HepG2 (cell line): Measurements from ENCODE around the gene DTX4.

Experiments used
- CTCF ChIP-seq: sonication (generic); formaldehyde crosslinking; IDR thresholded peaks from 2 replicates; pipeline ENCODE4 v1.5.0; 2020; ENCODE audit warnings: mild to moderate bottlenecking, missing genetic modification reagents, moderate library complexity
- FOXK2 ChIP-seq: fragments of 450-650 bp; IDR thresholded peaks from 2 replicates; pipeline ENCODE4 v1.6.1; 2016
- GATAD1 ChIP-seq: IDR thresholded peaks from 2 replicates; pipeline ENCODE4 v1.6.1; 2016; ENCODE audit warnings: missing genetic modification reagents, missing compliant biosample characterization
- KDM5A ChIP-seq: fragments of 200-600 bp; sonication (generic); IDR thresholded peaks from 2 replicates; pipeline ENCODE4 v1.7.0; 2018; ENCODE audit warnings: antibody characterized with exemption, mild to moderate bottlenecking, low read length, borderline replicate concordance
- RCOR2 ChIP-seq: IDR thresholded peaks from 2 replicates; pipeline ENCODE4 v1.6.1; 2016; ENCODE audit warnings: missing biosample characterization, missing genetic modification reagents
- SALL1 ChIP-seq: sonication (generic); formaldehyde crosslinking; IDR thresholded peaks from 2 replicates; pipeline ENCODE4 v1.8.0; 2022; ENCODE audit warnings: mild to moderate bottlenecking, missing genetic modification reagents
- SIN3A ChIP-seq: IDR thresholded peaks from 2 replicates; pipeline ENCODE4 v1.6.1; 2011; ENCODE audit warnings: low read depth, mild to moderate bottlenecking, control low read depth, low read length, borderline replicate concordance
- ZNF446 ChIP-seq: sonication (generic); formaldehyde crosslinking; IDR thresholded peaks from 2 replicates; pipeline ENCODE4 v1.5.0; 2020; ENCODE audit warnings: mild to moderate bottlenecking, missing genetic modification reagents
- ZNF782 ChIP-seq: sonication (generic); formaldehyde crosslinking; IDR thresholded peaks from 2 replicates; pipeline ENCODE4 v1.4.0; 2020; ENCODE audit warnings: missing genetic modification reagents, mild to moderate bottlenecking, borderline replicate concordance
- TF ChIP-seq, protein P1 (sequence below): conservative IDR thresholded peaks from 2 replicates; pipeline ENCODE4 v1.6.1; 2018; ENCODE audit warnings: missing genetic modification reagents
- TF ChIP-seq, protein P2 (sequence below): sonication (generic); formaldehyde crosslinking; IDR thresholded peaks from 2 replicates; pipeline ENCODE4 v1.4.0; 2020; ENCODE audit warnings: mild to moderate bottlenecking, missing genetic modification reagents
- TF ChIP-seq, protein P3 (sequence below): sonication (generic); formaldehyde crosslinking; IDR thresholded peaks from 2 replicates; pipeline ENCODE4 v1.5.1; 2020; ENCODE audit warnings: missing genetic modification reagents, mild to moderate bottlenecking, borderline replicate concordance
- TF ChIP-seq, protein P4 (sequence below): sonication (generic); formaldehyde crosslinking; IDR thresholded peaks from 2 replicates; pipeline ENCODE4 v1.4.0; 2020; ENCODE audit warnings: missing genetic modification reagents

DNA sequence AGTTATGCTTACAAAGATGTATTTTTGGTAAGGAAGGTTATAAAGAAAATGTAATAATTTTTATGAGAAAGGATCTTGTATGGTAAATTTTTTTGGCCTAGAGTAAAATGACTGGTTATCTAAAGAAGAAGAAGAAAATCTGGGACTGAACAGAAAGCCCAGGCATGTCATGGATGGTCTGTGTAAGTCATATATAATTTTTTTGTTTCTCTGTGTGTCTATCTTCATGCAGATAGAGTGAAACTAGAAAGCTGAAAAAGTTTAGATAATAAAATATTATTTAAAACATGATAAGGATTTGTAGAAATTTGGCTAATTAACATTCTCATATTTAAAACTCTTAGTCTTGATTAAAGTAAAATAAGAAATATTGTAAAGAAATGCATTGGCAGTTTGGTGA lies 68.4 kb downstream of the DTX4 start:
- TF ChIP-seq SALL1: no peak
- TF ChIP-seq, protein P1, sequence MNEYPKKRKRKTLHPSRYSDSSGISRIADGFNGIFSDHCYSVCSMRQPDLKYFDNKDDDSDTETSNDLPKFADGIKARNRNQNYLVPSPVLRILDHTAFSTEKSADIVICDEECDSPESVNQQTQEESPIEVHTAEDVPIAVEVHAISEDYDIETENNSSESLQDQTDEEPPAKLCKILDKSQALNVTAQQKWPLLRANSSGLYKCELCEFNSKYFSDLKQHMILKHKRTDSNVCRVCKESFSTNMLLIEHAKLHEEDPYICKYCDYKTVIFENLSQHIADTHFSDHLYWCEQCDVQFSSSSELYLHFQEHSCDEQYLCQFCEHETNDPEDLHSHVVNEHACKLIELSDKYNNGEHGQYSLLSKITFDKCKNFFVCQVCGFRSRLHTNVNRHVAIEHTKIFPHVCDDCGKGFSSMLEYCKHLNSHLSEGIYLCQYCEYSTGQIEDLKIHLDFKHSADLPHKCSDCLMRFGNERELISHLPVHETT (CRISPR knock-in tag): no peak
- TF ChIP-seq CTCF: no peak
- TF ChIP-seq FOXK2: no peak
- no peak for TF ChIP-seq GATAD1 (CRISPR knock-in tag)
- TF ChIP-seq ZNF446: no peak
- TF ChIP-seq, protein P2, sequence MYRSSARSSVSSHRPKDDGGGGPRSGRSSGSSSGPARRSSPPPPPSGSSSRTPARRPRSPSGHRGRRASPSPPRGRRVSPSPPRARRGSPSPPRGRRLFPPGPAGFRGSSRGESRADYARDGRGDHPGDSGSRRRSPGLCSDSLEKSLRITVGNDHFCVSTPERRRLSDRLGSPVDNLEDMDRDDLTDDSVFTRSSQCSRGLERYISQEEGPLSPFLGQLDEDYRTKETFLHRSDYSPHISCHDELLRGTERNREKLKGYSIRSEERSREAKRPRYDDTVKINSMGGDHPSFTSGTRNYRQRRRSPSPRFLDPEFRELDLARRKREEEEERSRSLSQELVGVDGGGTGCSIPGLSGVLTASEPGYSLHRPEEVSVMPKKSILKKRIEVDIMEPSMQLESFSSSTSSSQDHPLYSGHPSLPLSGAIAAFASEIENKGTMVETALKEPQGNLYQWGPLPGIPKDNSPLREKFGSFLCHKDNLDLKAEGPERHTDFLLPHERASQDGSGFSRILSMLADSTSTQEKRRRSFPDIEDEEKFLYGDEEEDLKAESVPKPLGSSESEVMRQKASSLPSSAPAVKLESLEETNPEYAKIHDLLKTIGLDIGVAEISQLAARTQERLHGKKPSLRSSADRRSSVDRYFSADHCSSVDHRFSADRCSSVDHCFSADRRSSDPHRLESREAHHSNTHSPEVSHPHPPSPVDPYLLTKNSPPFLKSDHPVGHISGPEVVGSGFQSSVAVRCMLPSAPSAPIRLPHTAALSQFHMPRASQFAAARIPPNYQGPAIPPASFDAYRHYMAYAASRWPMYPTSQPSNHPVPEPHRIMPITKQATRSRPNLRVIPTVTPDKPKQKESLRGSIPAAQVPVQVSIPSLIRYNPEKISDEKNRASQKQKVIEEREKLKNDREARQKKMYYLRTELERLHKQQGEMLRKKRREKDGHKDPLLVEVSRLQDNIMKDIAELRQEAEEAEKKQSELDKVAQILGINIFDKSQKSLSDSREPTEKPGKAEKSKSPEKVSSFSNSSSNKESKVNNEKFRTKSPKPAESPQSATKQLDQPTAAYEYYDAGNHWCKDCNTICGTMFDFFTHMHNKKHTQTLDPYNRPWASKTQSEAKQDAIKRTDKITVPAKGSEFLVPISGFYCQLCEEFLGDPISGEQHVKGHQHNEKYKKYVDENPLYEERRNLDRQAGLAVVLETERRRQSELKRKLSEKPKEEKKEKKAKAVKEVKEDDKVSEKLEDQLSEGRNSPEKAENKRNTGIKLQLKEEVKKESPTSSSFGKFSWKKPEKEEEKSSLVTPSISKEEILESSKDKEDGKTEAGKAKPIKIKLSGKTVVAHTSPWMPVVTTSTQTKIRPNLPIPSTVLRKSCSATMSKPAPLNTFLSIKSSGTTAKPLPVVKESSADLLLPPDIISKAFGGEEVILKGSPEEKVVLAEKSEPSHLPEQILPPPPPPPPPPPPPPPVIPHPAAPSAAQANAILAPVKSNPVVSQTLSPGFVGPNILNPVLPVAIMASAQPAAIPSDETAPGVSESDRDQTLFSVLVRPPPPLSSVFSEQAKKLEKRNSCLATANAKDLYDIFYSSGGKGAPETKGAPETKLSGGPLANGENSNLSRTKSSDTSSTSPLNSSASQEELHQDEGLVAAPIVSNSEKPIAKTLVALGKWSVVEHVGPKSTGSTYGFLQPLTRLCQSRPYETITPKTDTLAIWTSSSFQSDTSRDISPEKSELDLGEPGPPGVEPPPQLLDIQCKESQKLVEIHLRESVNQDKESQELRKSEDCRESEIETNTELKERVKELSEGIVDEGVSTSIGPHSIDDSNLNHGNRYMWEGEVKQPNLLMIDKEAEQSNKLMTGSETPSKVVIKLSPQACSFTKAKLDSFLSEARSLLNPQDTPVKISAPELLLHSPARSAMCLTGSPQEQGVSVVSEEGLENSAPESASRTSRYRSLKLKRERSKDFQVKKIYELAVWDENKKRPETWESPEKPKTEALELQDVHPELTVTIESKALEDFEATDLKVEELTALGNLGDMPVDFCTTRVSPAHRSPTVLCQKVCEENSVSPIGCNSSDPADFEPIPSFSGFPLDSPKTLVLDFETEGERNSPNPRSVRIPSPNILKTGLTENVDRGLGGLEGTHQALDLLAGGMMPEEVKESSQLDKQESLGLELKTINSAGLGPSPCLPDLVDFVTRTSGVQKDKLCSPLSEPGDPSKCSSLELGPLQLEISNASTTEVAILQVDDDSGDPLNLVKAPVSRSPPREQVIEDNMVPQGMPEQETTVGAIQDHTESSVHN (CRISPR knock-in tag): no peak
- TF ChIP-seq, protein P3, sequence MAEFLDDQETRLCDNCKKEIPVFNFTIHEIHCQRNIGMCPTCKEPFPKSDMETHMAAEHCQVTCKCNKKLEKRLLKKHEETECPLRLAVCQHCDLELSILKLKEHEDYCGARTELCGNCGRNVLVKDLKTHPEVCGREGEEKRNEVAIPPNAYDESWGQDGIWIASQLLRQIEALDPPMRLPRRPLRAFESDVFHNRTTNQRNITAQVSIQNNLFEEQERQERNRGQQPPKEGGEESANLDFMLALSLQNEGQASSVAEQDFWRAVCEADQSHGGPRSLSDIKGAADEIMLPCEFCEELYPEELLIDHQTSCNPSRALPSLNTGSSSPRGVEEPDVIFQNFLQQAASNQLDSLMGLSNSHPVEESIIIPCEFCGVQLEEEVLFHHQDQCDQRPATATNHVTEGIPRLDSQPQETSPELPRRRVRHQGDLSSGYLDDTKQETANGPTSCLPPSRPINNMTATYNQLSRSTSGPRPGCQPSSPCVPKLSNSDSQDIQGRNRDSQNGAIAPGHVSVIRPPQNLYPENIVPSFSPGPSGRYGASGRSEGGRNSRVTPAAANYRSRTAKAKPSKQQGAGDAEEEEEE (CRISPR knock-in tag): no peak
- no peak for TF ChIP-seq SIN3A
- TF ChIP-seq, protein P4, sequence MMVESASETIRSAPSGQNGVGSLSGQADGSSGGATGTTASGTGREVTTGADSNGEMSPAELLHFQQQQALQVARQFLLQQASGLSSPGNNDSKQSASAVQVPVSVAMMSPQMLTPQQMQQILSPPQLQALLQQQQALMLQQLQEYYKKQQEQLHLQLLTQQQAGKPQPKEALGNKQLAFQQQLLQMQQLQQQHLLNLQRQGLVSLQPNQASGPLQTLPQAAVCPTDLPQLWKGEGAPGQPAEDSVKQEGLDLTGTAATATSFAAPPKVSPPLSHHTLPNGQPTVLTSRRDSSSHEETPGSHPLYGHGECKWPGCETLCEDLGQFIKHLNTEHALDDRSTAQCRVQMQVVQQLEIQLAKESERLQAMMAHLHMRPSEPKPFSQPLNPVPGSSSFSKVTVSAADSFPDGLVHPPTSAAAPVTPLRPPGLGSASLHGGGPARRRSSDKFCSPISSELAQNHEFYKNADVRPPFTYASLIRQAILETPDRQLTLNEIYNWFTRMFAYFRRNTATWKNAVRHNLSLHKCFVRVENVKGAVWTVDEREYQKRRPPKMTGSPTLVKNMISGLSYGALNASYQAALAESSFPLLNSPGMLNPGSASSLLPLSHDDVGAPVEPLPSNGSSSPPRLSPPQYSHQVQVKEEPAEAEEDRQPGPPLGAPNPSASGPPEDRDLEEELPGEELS (CRISPR knock-in tag): no peak
- TF ChIP-seq RCOR2 (CRISPR knock-in tag): no peak
- TF ChIP-seq ZNF782 (CRISPR knock-in tag): no peak
- TF ChIP-seq KDM5A: no peak
